Activated naive CD8-positive, alpha-beta T cell treated with anti-CD3 and anti-CD28 coated beads, Interleukin-2, amount 10 ng/mL, durations not matched to agents 7 days and 5 days (primary cell): ENCODE measurements around the gene HMSD. TPM values are rescaled to one million over a fixed set of nuclear protein-coding genes. Genes with fewer than 3 reads are reported as not detected.
"Not testable (repeated sequence)": the region's sequence is repeated elsewhere in the genome, so short reads cannot be mapped to it uniquely, and the experiment has no call there.

ENCODE experiments used
- ATAC-seq: fragments of 150-1000 bp; cut with Tn5 transposase; one replicate; pipeline ENCODE4 v1.10.0; 2021; ENCODE audit warnings: low read depth, moderate library complexity
- POLR2A ChIA-PET: fragments of 350-600 bp; sonication (Branson Sonifier 250); formaldehyde crosslinking; loops from one replicate; lab custom pipeline; 2021; ENCODE audit warnings: antibody characterized with exemption; lab: Charles Lee
- DNase-seq: peaks from one replicate; pipeline ENCODE4 v3.0.0; 2021
- H3K27ac Mint-ChIP-seq: one replicate; pipeline ENCODE4 v1.8.0; 2022; ENCODE audit warnings: mild to moderate bottlenecking, mixed read lengths
- H3K27me3 Mint-ChIP-seq: one replicate; pipeline ENCODE4 v1.8.0; 2022; ENCODE audit warnings: mild to moderate bottlenecking, moderate library complexity, mixed read lengths
- H3K36me3 Mint-ChIP-seq: one replicate; pipeline ENCODE4 v1.8.0; 2021; ENCODE audit warnings: mild to moderate bottlenecking, mixed read lengths
- H3K4me1 Mint-ChIP-seq: one replicate; pipeline ENCODE4 v1.8.0; 2021; ENCODE audit warnings: mixed read lengths
- H3K4me3 Mint-ChIP-seq: one replicate; pipeline ENCODE4 v1.8.0; 2022; ENCODE audit warnings: mild to moderate bottlenecking, moderate library complexity, mixed read lengths
- H3K9me3 Mint-ChIP-seq: one replicate; pipeline ENCODE4 v1.8.0; 2021; ENCODE audit warnings: mixed read lengths
- total RNA-seq, 2 experiments: library from RNA; stranded (reverse); gene quantifications; one replicate each; pipeline ENCODE4 v1.2.3, GENCODE V29; 2021

HMSD gene
- total RNA-seq, 2 experiments from 2014 or later, result not detected

DNA sequence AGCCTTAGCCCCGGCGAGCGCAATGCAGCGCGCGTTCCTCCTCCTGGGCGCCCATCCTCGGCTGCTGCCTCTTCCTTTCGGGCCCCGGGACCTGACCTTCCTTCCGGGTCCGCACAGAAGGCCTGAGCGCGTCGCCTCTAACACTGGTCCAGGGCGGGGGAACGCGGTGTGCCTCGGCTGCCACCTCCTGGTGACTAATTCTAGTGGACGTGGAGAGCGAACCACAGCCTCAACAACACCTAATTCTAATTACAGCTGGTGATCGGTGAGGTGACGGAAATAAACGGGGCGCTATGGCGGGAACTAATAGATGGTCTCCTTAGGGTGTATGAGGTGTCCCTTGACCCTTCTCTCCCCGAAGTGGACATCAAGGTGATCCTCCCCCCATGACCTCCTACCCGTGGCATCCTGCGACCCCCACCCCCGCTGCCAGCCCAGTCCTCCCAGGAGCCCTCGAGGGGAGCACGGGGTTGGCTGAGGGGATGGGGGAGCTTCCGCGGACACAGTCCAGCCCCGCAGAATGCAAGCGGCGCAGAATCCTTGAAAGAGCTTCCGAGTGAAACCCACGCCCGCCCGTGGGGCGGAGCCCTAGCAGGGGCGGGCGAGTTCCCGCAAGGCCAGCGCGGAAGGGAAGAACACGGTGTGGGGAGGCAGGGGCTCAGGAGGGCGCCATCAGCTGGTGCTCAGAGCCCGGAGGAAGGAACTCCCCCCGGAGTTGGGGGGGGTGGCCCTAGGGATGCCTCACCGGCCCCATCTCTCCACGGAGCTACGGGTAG, 12.8 kb upstream of the HMSD start:
- H3K36me3 Mint-ChIP-seq, result no peaks in the 10 kb centered on the region
- peak overlapping the region; percentile 79 for H3K4me3 Mint-ChIP-seq
- ATAC-seq (peak; percentile 94), DNase-seq (peak; percentile 66)
- peaks cover 19% of the 10 kb centered on the region for H3K27me3 Mint-ChIP-seq
- peaks cover 3% of the 10 kb centered on the region for H3K4me1 Mint-ChIP-seq
- H3K27ac Mint-ChIP-seq, result peak overlapping the region; percentile 61
- POLR2A ChIA-PET, result interaction anchor here (0.9 kb wide), 1 partner anchor 34 kb away, joined by 3 read pairs; the partner anchor contains the start of gene SERPINB8
- no peaks in the 10 kb centered on the region for H3K9me3 Mint-ChIP-seq

DNA sequence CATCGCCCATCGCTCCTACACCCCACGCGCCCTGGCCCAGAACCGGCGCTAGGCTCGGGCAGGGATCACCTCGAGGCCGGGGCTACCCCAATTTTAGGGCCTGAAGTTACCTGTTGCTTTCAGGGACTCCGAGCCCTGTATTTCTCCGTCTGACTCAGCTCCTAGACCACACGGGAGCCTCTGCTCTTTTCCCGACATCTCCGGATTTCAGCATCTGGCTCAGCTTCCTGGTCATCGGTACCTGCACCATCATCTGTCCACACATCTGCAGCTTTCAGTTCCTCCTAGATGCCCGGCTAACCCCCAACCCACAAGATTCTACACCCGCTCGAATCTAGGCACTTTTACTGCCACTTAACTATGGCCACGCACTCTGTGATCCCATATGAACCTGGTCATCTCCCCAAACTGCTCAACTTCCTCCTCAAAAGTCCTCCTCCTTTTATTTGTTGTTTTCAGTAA, 12.1 kb upstream of the HMSD start:
- DNase-seq (no peak), ATAC-seq (no peak)
- Mint-ChIP-seq H3K9me3 (no peaks in the 10 kb centered on the region), H3K27me3 (peaks cover 18% of the 10 kb centered on the region), H3K4me3 (no peak overlapping the region), H3K36me3 (no peaks in the 10 kb centered on the region), H3K4me1 (peaks cover 3% of the 10 kb centered on the region), H3K27ac (no peak overlapping the region)
- POLR2A ChIA-PET, result interaction anchor here (0.9 kb wide), 1 partner anchor 33 kb away, joined by 3 read pairs; the partner anchor contains the start of gene SERPINB8

DNA sequence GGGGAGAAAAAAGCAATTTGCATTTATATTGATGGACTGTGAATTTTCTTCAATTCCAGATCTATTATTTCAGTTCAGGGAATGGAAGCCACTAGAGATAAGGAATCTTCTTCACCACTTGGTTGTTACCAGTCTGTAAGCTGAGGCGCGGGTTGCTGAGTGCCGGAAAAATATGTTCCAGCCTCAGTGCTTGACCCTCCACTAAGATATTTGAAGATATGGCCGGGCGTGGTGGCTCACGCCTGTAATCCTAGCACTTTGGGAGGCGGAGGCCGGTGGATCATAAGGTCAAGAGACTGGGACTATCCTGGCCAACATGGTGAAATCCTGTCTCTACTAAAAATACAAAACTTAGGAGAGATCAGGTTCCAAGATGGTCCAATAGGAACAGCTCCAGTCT, 9.1 kb upstream of the HMSD start:
- Mint-ChIP-seq H3K9me3 (no peaks in the 10 kb centered on the region), H3K4me1 (peaks cover 3% of the 10 kb centered on the region), H3K27ac (no peak overlapping the region), H3K36me3 (no peaks in the 10 kb centered on the region), H3K27me3 (peaks cover 30% of the 10 kb centered on the region), H3K4me3 (no peak overlapping the region)
- POLR2A ChIA-PET, result no interaction called here
- ATAC-seq, result no peak
- DNase-seq, result no peak

DNA sequence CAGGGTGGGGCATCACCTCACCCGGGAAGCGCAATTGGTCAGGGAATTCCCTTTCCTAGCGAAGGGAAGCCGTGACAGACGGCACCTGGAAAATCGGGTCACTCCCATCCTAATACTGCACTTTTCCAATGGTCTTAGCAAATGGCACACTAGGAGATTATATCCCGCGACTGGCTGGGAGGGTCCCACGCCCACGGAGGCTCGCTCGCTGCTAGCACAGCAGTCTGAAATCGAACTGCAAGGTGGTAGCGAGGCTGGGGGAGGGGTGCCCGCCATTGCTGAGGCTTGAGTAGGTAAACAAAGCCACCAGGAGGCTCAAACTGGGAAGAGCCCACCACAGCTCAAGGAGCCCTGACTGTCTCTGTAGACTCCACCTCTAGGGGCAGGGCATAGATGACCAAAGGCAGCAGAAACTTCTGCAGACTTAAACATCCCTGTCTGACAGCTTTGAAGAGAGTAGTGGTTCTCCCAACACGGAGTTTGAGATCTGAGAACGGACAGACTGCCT, 8.5 kb upstream of the HMSD start:
- H3K4me3 Mint-ChIP-seq, DNase-seq, POLR2A ChIA-PET, H3K9me3 Mint-ChIP-seq, H3K27ac Mint-ChIP-seq, H3K4me1 Mint-ChIP-seq, H3K36me3 Mint-ChIP-seq, ATAC-seq: not testable (repeated sequence)
- peaks cover 29% of the 10 kb centered on the region for H3K27me3 Mint-ChIP-seq

DNA sequence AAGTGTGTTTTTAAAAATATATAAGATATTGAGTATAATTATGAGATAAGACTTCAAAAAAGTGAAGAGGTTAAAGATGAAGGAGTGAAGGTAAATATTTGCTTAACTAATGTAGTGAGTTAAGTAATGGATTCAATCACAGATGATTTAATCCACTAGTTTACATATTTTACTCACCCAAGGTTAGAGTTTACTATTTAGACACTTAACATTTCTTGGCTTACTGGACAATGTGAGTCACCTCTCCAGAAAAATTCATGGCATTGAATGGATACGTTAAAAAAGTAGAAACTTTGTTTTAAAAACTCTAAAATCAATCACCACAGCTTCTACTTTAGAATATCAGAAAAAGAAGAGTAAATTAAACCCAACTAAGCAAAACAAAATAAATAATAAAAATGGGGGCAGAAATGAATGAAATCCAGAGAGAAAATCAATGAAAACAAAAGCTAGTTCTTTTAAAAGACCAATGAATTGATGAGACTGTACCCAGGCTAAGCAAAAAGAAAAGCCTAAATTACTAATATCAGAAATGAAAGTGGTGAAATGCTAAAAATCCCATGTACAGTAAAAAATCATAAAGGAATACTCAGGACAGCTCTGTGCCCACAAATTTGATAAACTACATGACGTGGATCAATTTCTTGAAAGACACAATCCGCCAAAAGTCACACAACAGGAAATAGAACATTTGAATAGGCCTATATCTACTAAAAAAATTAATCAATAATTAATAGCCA, 1.9 kb upstream of the HMSD start:
- Mint-ChIP-seq H3K27ac (no peak overlapping the region), H3K36me3 (no peaks in the 10 kb centered on the region), H3K4me3 (no peak overlapping the region), H3K9me3 (no peaks in the 10 kb centered on the region), H3K4me1 (peaks cover 15% of the 10 kb centered on the region), H3K27me3 (peaks cover 44% of the 10 kb centered on the region)
- POLR2A ChIA-PET, result no interaction called here
- DNase-seq (no peak), ATAC-seq (no peak)

DNA sequence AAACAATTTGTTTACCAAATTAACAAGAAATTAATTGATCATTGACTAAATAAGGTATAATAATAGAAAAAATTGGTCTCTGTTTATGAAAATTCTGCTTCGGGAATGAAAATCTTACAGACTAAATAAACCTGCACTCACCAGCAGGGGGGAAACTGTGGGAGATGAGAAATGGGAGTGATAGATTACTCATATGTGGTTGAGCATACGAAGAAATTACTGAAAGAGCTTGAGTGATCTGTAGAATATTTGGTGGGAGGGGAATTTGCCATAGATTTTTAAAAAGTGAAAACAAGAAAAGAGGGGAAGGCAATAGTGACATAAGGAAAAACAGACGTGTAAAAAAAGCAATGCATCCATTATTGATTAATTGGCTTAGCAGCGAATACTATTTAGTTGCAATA, 2.2 kb downstream of the HMSD start:
- H3K4me3 Mint-ChIP-seq, result no peak overlapping the region
- H3K4me1 Mint-ChIP-seq, result peaks cover 15% of the 10 kb centered on the region
- no peak overlapping the region for H3K27ac Mint-ChIP-seq
- ATAC-seq (no peak), DNase-seq (no peak)
- H3K36me3 Mint-ChIP-seq, result no peaks in the 10 kb centered on the region
- H3K27me3 Mint-ChIP-seq, result peaks cover 29% of the 10 kb centered on the region
- H3K9me3 Mint-ChIP-seq, result no peaks in the 10 kb centered on the region
- POLR2A ChIA-PET, result no interaction called here

DNA sequence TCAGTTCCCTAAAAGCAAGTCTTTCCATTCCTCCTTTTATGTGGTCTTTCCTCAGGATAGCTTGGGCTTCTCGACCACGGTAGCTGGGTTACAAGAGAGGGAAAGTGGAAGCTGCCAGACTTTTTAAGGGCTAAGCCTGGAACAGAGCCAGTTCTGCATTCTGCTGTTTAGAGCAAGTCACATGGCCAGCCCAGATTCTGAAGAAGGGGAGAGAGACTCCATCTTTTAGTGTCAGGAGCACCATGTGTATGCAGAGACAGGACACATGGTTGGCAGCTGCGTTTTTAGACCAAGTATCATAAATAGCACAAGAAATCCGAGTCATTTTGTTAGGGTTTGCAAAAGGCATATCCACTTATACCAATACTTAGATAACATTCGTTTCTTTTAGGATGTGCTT, 4.7 kb downstream of the HMSD start:
- Mint-ChIP-seq H3K36me3 (no peaks in the 10 kb centered on the region), H3K27ac (no peak overlapping the region), H3K4me1 (peaks cover 7% of the 10 kb centered on the region), H3K27me3 (peaks cover 30% of the 10 kb centered on the region), H3K4me3 (no peak overlapping the region), H3K9me3 (no peaks in the 10 kb centered on the region)
- ATAC-seq (no peak), DNase-seq (no peak)
- POLR2A ChIA-PET, result no interaction called here

DNA sequence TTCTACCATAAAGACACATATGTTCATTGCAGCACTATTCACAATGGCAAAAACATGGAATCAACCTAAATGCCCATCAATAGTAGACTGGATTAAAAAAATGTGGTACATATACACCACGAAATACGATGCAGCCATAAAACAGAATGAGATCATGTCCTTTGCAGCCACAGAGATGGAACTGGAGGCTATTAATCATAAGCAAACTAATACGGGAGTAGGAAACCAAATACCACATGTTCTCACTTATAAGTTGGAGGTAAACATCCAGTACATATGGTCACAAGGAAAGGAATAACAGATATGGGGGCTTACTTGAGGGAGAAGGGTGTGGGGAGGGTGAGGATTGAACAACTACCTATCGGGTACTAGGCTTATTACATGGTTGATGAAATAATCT, 7.7 kb downstream of the HMSD start:
- Mint-ChIP-seq H3K4me1 (no peaks in the 10 kb centered on the region), H3K27ac (no peak overlapping the region), H3K36me3 (no peaks in the 10 kb centered on the region), H3K4me3 (no peak overlapping the region), H3K9me3 (no peaks in the 10 kb centered on the region), H3K27me3 (peaks cover 37% of the 10 kb centered on the region)
- ATAC-seq (no peak), DNase-seq (no peak)
- POLR2A ChIA-PET, result no interaction called here

DNA sequence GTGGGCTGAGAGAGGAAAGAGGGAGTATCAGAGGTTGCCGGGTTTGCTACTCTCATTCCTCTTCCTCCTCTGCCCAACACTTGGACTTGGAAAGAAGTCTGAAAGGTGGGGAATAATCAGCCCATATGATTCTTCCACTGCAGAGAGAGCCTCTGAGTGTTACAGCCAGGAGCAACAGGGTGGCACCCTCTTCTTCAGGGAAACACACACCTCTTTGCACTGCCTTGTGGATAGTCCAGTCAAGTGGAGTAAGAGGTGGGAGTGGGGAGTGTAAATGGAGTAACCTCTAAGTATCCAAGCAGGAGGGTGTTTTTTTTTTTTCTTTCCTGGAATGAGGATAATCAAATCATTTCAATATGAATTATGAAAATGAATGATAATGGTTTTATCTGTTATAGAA, 11.8 kb downstream of the HMSD start:
- Mint-ChIP-seq H3K36me3 (no peaks in the 10 kb centered on the region), H3K4me1 (no peaks in the 10 kb centered on the region), H3K9me3 (no peaks in the 10 kb centered on the region), H3K4me3 (no peak overlapping the region), H3K27me3 (peaks cover 29% of the 10 kb centered on the region), H3K27ac (no peak overlapping the region)
- POLR2A ChIA-PET, result no interaction called here
- no peak for DNase-seq
- ATAC-seq, result no peak

DNA sequence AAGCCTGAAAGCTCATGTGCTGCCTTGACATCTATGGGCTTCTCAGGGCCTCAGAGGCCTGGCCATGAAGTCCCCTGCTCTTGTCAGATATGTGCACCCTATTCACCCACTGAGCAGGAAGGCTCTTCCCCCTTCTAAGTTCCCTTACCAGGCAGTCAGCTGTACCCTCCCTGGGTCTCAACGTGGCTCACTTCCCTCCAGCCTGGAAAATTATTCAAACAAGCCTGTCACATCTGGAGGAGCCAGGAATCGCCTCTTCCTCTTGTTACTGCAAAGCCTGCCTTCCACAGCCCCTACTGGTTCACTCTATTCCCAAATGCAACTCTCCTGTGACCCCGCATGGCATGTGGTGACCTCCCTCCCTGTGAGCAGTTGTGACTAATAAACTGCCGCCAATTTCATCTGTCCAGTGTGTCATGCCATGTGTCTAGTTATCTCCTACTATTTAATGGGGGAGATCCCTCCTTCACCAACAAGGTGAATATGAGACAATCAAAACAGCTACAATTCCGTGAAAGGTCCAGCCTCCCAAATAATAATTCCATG, 12.4 kb downstream of the HMSD start:
- Mint-ChIP-seq H3K4me3 (no peak overlapping the region), H3K36me3 (no peaks in the 10 kb centered on the region), H3K4me1 (no peaks in the 10 kb centered on the region), H3K27me3 (peaks cover 23% of the 10 kb centered on the region), H3K27ac (no peak overlapping the region), H3K9me3 (no peaks in the 10 kb centered on the region)
- POLR2A ChIA-PET, result no interaction called here
- ATAC-seq (no peak), DNase-seq (no peak)

DNA sequence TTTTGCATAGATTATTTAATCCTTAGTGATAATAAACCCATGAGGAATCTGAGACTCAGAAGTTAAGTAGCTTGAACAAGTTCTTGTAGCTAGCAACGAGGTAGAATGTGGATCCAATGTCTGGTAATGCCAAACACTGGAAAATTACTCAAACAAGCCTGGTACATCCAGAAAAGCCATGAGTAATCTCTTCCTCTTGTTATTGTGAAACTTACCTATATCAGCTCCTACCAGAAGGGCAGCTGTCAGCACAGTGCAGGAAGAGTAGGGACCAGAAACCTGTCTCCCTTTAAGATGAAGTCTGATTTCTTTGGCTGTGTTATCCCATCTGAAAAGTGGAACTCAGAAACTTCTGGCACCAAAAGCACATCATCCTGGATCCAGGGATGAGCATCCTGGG, 13.0 kb downstream of the HMSD start:
- no peaks in the 10 kb centered on the region for H3K9me3 Mint-ChIP-seq
- no peaks in the 10 kb centered on the region for H3K36me3 Mint-ChIP-seq
- no peak overlapping the region for H3K4me3 Mint-ChIP-seq
- no peak overlapping the region for H3K27ac Mint-ChIP-seq
- ATAC-seq (no peak), DNase-seq (no peak)
- POLR2A ChIA-PET, result no interaction called here
- H3K4me1 Mint-ChIP-seq, result no peaks in the 10 kb centered on the region
- H3K27me3 Mint-ChIP-seq, result peaks cover 18% of the 10 kb centered on the region

DNA sequence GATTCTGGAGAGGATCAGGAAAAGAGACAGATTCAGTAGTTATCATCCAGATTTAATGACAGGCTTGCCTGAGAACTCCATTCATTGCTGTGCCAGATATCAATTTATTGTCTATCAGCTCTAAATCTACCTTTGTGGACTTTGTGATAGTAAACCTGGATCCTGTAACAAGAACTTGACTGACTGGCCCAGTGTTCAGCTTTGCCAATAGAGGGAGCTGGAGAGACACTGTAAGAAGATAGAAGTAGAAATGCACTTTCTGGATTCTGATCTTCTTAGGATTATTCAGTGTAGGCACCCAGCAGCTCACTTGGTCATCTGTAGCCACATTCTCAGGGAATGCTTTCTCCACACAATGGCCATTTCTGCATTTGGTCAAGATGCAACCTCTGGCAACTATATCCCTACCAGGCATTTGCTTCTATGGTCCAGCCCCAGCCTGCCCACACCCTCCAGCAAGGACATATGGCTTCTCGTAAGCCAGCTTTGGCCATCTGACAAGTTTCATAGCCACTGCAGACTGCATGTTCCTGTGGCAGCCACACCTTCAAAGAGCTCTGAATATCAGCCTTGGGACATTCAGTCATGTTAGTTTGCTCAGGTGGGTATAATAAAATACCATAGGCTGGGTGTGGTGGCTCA, 14.6 kb downstream of the HMSD start:
- DNase-seq, result no peak
- ATAC-seq, result peak; percentile 45
- Mint-ChIP-seq H3K4me3 (no peak overlapping the region), H3K27ac (no peak overlapping the region), H3K36me3 (no peaks in the 10 kb centered on the region), H3K9me3 (no peaks in the 10 kb centered on the region), H3K27me3 (peaks cover 10% of the 10 kb centered on the region), H3K4me1 (no peaks in the 10 kb centered on the region)
- POLR2A ChIA-PET, result no interaction called here

DNA sequence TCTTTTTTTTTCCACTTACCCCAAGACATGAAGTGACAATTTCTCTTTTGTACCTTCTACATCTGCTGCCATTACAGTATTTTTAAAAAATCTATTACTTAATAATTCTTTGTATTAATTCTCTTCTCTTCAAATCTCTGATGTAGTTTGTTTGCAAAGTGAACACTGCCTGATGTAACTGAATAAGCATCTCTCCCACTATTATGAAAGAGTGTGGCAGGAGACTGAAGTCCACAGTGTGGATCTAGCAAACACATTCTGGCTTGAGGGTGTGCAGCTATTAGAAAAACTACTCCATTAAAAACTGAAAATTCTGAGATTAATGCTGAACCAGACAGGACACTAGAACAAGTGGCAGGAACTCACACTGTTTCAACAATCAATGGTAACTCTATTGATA, 15.8 kb downstream of the HMSD start:
- DNase-seq (no peak), ATAC-seq (no peak)
- Mint-ChIP-seq H3K27ac (no peak overlapping the region), H3K4me1 (peaks cover 9% of the 10 kb centered on the region), H3K9me3 (no peaks in the 10 kb centered on the region), H3K4me3 (no peak overlapping the region), H3K36me3 (no peaks in the 10 kb centered on the region), H3K27me3 (peaks cover 5% of the 10 kb centered on the region)
- POLR2A ChIA-PET, result no interaction called here
